Dendritic cell treated with granulocyte-macrophage colony-stimulating factor and Interleukin-4, amounts not matched to agents 40 ng/mL and 50 ng/mL, for 4 days (primary cell): Measurements from ENCODE around the gene LDB2.
"Not testable (repeated sequence)": the region's sequence is repeated elsewhere in the genome, so short reads cannot be mapped to it uniquely, and the experiment has no call there.

Experiments used
- H3K27ac Mint-ChIP-seq: one replicate; pipeline ENCODE4 v1.8.0; 2022; ENCODE audit warnings: mild to moderate bottlenecking, mixed read lengths
- H3K27me3 Mint-ChIP-seq: one replicate; pipeline ENCODE4 v1.8.0; 2022; ENCODE audit warnings: mild to moderate bottlenecking, mixed read lengths
- H3K36me3 Mint-ChIP-seq: one replicate; pipeline ENCODE4 v1.8.0; 2022; ENCODE audit warnings: low read depth, mixed read lengths
- H3K4me1 Mint-ChIP-seq: one replicate; pipeline ENCODE4 v1.8.0; 2022; ENCODE audit warnings: low read depth, mixed read lengths
- H3K4me3 Mint-ChIP-seq: one replicate; pipeline ENCODE4 v1.8.0; 2022; ENCODE audit warnings: mild to moderate bottlenecking, moderate library complexity, mixed read lengths
- H3K9me3 Mint-ChIP-seq: one replicate; pipeline ENCODE4 v1.8.0; 2022; ENCODE audit warnings: mixed read lengths
- intact Hi-C: fragments of 100-400 bp; cut with micrococcal nuclease; formaldehyde crosslinking; loops from one replicate; pipeline ENCODE4 v1.15.0; 2022

The LDB2 gene

GRCh38 chr4:16582526-16582925, 315.9 kb downstream of the LDB2 start:
- intact Hi-C loops: no loop called here
- H3K4me3 Mint-ChIP-seq: no peak overlapping the region
- H3K9me3 Mint-ChIP-seq: no peaks in the 10 kb centered on the region
- no peaks in the 10 kb centered on the region for H3K4me1 Mint-ChIP-seq
- no peak overlapping the region for H3K27ac Mint-ChIP-seq
- no peaks in the 10 kb centered on the region for H3K27me3 Mint-ChIP-seq
- no peaks in the 10 kb centered on the region for H3K36me3 Mint-ChIP-seq

- no peaks in the 10 kb centered on the region for H3K4me1 Mint-ChIP-seq
- H3K27ac Mint-ChIP-seq: no peak overlapping the region
- H3K9me3 Mint-ChIP-seq: no peaks in the 10 kb centered on the region
- no peaks in the 10 kb centered on the region for H3K36me3 Mint-ChIP-seq
- H3K4me3 Mint-ChIP-seq: no peak overlapping the region
- no peaks in the 10 kb centered on the region for H3K27me3 Mint-ChIP-seq
- intact Hi-C loops: no loop called here
These were observed 316.4 kb downstream of the LDB2 start for GRCh38 chr4:16582036-16582435.

GRCh38 chr4:16581117-16581516, 317.3 kb downstream of the LDB2 start:
- Mint-ChIP-seq H3K36me3 (no peaks in the 10 kb centered on the region), H3K4me3 (no peak overlapping the region), H3K9me3 (no peaks in the 10 kb centered on the region), H3K4me1 (no peaks in the 10 kb centered on the region), H3K27me3 (no peaks in the 10 kb centered on the region), H3K27ac (no peak overlapping the region)
- intact Hi-C loops: no loop called here

- Mint-ChIP-seq H3K36me3 (no peaks in the 10 kb centered on the region), H3K27me3 (no peaks in the 10 kb centered on the region), H3K27ac (no peak overlapping the region)
These were observed 317.9 kb downstream of the LDB2 start for GRCh38 chr4:16580514-16580913.

GRCh38 chr4:16579866-16580265, 318.6 kb downstream of the LDB2 start:
- H3K27ac Mint-ChIP-seq: no peak overlapping the region
- no peaks in the 10 kb centered on the region for H3K9me3 Mint-ChIP-seq
- no peaks in the 10 kb centered on the region for H3K36me3 Mint-ChIP-seq
- no peak overlapping the region for H3K4me3 Mint-ChIP-seq
- no peaks in the 10 kb centered on the region for H3K27me3 Mint-ChIP-seq
- H3K4me1 Mint-ChIP-seq: no peaks in the 10 kb centered on the region
- intact Hi-C loops: no loop called here

More at GRCh38 chr4:16580514-16580913, 317.9 kb downstream of the LDB2 start:
- intact Hi-C loops: no loop called here
- H3K9me3 Mint-ChIP-seq: no peaks in the 10 kb centered on the region
- no peak overlapping the region for H3K4me3 Mint-ChIP-seq
- no peaks in the 10 kb centered on the region for H3K4me1 Mint-ChIP-seq

GRCh38 chr4:16577177-16577576, 321.3 kb downstream of the LDB2 start:
- Mint-ChIP-seq H3K27me3 (no peaks in the 10 kb centered on the region), H3K27ac (no peak overlapping the region)

GRCh38 chr4:16574981-16575380, 323.5 kb downstream of the LDB2 start:
- Mint-ChIP-seq H3K36me3 (no peaks in the 10 kb centered on the region), H3K9me3 (no peaks in the 10 kb centered on the region), H3K4me1 (no peaks in the 10 kb centered on the region), H3K27ac (no peak overlapping the region), H3K4me3 (no peak overlapping the region), H3K27me3 (no peaks in the 10 kb centered on the region)
- intact Hi-C loops: no loop called here

More at GRCh38 chr4:16577177-16577576, 321.3 kb downstream of the LDB2 start:
- intact Hi-C loops: no loop called here
- Mint-ChIP-seq H3K4me3 (no peak overlapping the region), H3K4me1 (no peaks in the 10 kb centered on the region), H3K36me3 (no peaks in the 10 kb centered on the region), H3K9me3 (no peaks in the 10 kb centered on the region)

GRCh38 chr4:16573739-16574138, 324.7 kb downstream of the LDB2 start:
- Mint-ChIP-seq H3K27me3 (no peaks in the 10 kb centered on the region), H3K4me3 (no peak overlapping the region), H3K9me3 (no peaks in the 10 kb centered on the region), H3K27ac (no peak overlapping the region), H3K4me1 (no peaks in the 10 kb centered on the region), H3K36me3 (no peaks in the 10 kb centered on the region)
- intact Hi-C loops: no loop called here

- Mint-ChIP-seq H3K27me3 (no peaks in the 10 kb centered on the region), H3K36me3 (no peaks in the 10 kb centered on the region), H3K4me1 (no peaks in the 10 kb centered on the region), H3K9me3 (no peaks in the 10 kb centered on the region), H3K27ac (no peak overlapping the region), H3K4me3 (no peak overlapping the region)
- intact Hi-C loops: no loop called here
These were observed 325.2 kb downstream of the LDB2 start for GRCh38 chr4:16573206-16573605.

GRCh38 chr4:16572631-16573030, 325.8 kb downstream of the LDB2 start:
- H3K27ac Mint-ChIP-seq: no peak overlapping the region
- no peaks in the 10 kb centered on the region for H3K27me3 Mint-ChIP-seq
- H3K9me3 Mint-ChIP-seq: no peaks in the 10 kb centered on the region
- H3K4me1 Mint-ChIP-seq: no peaks in the 10 kb centered on the region
- H3K4me3 Mint-ChIP-seq: no peak overlapping the region
- H3K36me3 Mint-ChIP-seq: no peaks in the 10 kb centered on the region
- intact Hi-C loops: no loop called here

- Mint-ChIP-seq H3K4me3 (no peak overlapping the region), H3K36me3 (no peaks in the 10 kb centered on the region), H3K4me1 (no peaks in the 10 kb centered on the region), H3K27me3 (no peaks in the 10 kb centered on the region), H3K27ac (no peak overlapping the region), H3K9me3 (no peaks in the 10 kb centered on the region)
- intact Hi-C loops: no loop called here
These were observed 326.3 kb downstream of the LDB2 start for GRCh38 chr4:16572161-16572560.

GRCh38 chr4:16569790-16570189, 328.7 kb downstream of the LDB2 start:
- H3K4me3 Mint-ChIP-seq: no peak overlapping the region
- H3K27me3 Mint-ChIP-seq: no peaks in the 10 kb centered on the region
- no peaks in the 10 kb centered on the region for H3K4me1 Mint-ChIP-seq
- intact Hi-C loops: no loop called here
- no peak overlapping the region for H3K27ac Mint-ChIP-seq
- no peaks in the 10 kb centered on the region for H3K36me3 Mint-ChIP-seq
- no peaks in the 10 kb centered on the region for H3K9me3 Mint-ChIP-seq

GRCh38 chr4:16557316-16557715, 341.1 kb downstream of the LDB2 start:
- H3K27me3 Mint-ChIP-seq, H3K27ac Mint-ChIP-seq, H3K4me1 Mint-ChIP-seq, H3K4me3 Mint-ChIP-seq, H3K36me3 Mint-ChIP-seq, intact Hi-C loops: not testable (repeated sequence)
- H3K9me3 Mint-ChIP-seq: peaks cover 24% of the 10 kb centered on the region

- no peaks in the 10 kb centered on the region for H3K4me1 Mint-ChIP-seq
- no peak overlapping the region for H3K27ac Mint-ChIP-seq
- no peaks in the 10 kb centered on the region for H3K36me3 Mint-ChIP-seq
- H3K9me3 Mint-ChIP-seq: peaks cover 24% of the 10 kb centered on the region
- no peak overlapping the region for H3K4me3 Mint-ChIP-seq
- H3K27me3 Mint-ChIP-seq: no peaks in the 10 kb centered on the region
- intact Hi-C loops: no loop called here
These were observed 343.3 kb downstream of the LDB2 start for GRCh38 chr4:16555156-16555555.

GRCh38 chr4:16550531-16550930, 347.9 kb downstream of the LDB2 start:
- intact Hi-C loops: no loop called here
- no peak overlapping the region for H3K27ac Mint-ChIP-seq
- peaks cover 5% of the 10 kb centered on the region for H3K9me3 Mint-ChIP-seq
- H3K4me1 Mint-ChIP-seq: no peaks in the 10 kb centered on the region
- H3K4me3 Mint-ChIP-seq: no peak overlapping the region
- peaks cover 1% of the 10 kb centered on the region for H3K27me3 Mint-ChIP-seq
- H3K36me3 Mint-ChIP-seq: no peaks in the 10 kb centered on the region
